ENCODE data around the gene CYREN.
"Not testable (repeated sequence)": the region's sequence is repeated elsewhere in the genome, so short reads cannot be mapped to it uniquely, and the experiment has no call there.

Gene CYREN

DNA sequence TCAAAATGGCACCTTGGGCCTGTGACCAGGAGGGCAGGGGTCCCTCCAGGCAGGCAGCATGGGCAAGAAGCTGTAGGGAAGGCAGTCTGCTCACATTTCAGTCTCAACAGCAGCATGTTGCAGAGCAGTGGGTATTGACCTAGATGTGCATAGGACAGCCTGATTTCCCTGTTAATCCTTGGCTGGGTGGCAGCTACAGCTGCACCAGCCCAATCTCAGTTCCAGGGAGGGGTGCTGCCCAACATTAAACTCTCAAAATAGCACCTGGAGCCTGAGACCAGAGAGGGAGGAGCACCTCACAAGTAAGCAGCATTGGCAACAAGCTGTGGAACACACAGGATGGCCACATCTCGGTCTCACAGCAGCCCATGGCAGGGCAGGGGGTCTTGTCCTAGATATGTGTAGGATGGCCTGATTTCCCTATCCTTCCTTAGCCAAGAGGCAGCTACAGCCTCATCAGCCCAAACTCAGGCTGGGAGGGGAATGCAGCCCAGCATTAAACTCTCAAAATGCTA is 12.3 kb downstream of the CYREN start:
- DNase-seq, result no peak

DNA sequence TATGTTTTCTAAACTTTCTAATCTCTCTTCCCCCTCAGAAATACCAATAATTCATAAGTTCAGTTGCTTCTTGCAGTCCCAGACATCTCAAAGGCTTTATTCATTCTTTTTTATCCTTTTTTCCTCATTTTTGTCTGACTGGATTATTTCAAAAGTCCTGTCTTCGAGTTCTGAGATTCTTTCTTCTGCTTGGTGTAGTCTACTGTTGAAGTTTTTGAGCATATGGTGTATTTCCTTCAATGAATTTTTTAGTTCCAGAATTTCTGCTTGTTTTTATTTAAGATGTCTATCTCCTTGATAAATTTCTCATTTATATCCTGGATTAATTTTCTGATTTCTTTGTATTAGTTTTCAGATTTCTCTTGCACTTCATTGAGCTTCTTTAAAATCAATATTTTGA is 14.2 kb downstream of the CYREN start:
- no peak for DNase-seq

DNA sequence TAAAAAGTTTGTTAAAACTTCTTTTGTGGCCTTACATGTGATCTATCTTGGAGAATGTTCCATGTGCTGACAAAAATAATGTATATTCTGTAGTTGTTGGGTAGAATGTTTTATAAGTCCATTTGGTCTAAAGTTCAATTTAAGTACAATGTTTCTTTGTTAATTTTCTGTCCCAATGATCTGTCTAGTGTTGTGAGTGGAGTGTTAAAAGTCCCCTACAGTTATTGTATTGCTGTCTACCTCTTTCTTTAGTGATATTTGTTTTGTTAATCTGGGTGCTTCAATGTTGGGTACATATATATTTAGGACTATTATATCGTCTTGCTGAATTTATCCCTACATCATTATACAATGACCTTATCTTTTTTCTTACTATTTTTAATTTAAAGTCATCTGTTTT is 15.8 kb downstream of the CYREN start:
- DNase-seq, result no peak

DNA sequence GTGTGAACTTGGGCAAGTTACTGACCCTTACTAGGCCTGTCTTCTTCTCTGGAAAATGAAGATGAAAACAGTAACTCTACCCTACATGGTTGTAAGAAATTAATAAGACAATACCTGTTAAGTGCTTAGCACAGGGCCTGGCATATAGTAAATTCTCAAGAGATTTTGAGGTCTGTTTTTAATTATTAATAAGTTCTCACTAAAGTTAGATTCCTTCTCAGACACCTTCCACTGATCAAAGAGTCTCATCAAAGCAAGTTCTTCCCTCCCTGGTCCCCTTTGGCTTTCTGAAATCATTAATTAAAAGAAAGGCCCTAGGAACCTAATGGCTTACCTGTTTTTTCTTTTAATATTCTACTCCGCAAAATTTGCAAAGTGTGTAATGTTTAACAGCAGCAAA is 18.1 kb downstream of the CYREN start:
- DNase-seq, result no peak

DNA sequence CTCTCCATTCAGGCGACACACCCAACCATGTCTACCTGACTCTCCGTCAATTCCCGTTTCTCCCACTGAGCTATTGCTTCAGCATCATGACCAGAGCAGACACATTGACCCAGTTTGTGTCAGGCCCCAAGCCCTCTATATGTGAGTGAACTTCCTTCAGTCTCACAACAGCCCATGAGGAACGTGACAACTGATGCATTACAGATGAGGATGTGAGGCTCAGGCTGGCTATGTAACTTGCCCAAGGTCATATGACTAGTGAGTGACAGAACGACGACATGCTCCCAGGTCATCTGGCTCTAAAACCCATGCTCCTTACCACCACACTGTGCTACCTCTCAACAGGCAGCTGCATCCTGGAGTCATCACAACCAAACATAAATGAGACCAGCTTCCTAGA is 19.0 kb downstream of the CYREN start:
- DNase-seq, result no peak

DNA sequence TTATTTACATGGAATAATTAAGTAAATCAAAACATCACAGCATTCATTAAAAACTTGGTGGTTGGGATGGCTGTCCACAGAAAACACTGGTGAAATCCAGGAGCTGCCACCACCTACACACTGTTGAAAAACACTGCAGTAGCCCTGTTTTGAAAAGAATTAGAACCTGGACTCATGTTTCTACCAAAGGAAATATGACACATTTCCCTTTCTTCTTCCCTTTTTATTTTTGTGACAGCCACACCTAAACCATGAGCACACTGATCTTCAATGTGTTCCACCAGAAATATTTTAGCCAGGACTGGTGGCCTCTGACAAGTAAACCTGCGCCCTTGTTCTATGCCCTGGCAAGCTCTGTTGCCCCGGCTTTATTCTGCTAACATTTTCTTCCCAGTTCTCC is 19.4 kb downstream of the CYREN start:
- no peak for DNase-seq

DNA sequence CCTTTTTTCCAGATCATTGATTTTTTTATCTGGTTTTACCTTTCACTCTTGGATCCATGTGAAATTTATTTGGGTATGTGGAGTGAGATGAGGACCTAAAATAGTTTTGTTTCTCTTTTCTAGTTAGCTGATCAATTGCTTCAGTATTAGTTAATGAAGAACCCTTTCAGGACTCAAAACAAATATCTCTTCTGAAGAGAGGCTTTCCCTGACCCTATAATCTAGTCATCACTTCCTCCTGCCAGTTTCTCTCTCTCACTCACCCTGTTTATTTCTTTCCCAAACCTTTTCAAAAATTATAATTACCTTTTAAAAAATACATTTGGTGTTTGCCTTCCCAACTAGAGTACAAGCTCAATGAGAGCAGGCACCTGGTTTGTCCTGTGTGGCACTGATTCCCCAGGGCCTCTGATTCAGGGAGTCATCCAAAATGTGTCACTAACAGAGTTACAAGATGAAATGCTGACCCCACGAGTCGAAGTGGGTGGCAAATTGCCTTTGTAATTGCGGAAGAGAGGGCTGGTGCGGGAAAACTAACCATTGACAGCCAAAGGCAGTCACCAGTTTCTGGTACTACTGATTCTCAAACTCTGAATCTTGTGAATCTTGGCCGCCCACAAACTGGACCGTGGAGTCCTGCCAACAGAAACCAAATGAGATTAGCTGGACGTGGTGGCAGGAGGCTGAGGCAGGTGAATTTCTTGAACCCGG is 20.3 kb downstream of the CYREN start:
- no peak for DNase-seq

DNA sequence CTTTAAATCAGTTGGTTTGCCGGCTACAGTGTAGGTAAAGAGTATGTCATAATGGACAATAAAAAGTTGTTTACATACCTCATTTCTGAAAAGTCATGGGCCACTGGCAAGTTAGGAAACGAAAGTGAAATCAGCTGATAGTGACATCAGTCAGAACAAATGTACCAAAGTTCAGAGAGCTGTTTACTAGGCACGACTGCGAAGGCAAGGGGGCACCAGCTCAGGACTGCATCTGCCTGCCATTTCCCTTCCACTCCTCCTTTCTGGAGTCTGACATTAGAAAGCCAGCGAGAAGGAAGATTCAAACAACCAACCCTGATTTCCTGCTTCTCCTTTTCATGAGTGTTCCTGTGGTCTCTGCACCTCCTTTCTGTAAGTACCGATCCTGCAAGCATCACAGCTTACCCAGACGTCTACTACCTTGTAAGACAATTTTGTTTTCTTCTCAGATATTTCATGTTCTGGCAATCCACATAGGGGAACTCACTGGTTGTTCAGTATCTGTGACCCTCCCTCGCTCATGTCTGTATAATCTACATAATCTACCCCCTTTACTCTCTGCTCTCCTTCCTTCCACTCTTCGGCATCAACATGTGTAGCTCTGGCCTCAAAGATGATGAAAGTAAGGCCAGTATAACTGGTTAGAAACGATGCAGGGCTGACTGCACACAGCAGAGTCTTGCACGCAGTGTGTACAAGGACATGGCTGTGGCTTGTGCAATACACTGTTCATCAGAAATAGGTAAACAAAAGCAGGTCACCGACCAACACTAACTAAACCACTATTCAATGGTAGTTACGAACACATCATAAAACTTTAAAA is 22.4 kb downstream of the CYREN start, which contains the start of gene TMEM140:
TSS of gene TMEM140 (plus strand) at position 174 of the 823 bp plus-strand sequence. CDS start 16,370 bp downstream, outside the sequence.
- no peak for DNase-seq

DNA sequence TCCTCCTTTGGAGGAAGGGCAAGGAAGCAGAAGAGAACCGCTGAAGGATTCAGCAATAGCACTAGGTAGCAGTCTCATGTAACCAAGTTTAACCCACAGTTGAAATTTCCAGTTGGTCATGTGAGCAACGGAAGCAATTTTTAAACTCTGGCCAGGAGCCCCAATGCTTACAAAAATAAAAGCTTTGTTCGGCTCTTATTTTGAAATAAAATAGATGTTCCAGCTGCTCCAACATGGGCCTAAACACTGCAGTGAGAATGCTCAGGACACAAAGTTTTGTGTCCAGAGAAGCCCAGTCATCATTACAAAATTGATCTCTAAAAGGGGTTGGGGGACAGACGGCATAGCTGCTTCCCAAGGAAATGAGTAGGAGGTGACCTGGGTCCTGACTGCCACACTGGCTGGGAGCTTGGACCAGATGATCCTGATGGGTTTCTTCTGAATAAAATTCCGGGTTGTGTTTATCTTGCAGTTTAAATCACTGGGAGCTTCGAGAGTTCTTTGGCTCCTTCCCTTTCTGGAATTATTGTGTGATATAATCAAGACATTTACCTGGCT is 23.1 kb downstream of the CYREN start:
- DNase-seq, result no peak

DNA sequence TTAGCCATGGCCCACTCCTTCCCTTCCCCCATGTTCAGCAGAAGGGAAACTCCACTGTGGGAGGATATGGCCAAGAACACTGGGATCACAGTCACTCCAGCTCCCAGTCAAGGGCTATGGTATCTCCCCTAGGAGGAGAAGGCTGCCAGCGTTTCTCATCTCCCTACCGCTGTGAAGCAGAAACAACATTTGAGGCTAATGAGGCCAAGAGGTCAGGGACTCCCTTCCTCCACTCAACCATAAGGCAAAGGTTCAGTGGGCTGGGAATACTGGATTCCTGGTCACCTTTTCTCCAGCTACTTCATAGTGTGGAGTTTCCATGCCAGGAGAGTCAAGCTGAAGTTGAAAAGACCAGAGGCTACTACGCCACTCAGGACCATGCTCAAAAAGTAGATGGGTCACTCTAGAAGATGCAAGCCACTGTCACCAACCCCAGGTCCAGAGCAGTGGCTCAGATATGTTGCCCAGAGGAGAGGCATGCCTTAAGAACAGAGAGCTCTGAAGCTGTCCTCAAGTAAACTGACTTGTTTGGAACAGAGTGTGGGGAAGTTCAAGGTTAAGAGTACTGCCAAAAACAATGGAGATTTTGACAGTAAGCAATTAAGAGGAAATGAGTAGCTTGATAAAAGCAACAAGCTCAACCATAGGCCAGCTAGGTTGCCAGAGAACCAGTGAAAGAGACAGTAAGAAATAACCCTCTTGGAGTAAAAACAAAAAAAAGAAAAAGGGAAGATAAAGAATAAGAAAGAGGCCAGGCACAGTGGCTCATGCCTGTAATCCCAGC is 26.4 kb downstream of the CYREN start:
- DNase-seq, result no peak

DNA sequence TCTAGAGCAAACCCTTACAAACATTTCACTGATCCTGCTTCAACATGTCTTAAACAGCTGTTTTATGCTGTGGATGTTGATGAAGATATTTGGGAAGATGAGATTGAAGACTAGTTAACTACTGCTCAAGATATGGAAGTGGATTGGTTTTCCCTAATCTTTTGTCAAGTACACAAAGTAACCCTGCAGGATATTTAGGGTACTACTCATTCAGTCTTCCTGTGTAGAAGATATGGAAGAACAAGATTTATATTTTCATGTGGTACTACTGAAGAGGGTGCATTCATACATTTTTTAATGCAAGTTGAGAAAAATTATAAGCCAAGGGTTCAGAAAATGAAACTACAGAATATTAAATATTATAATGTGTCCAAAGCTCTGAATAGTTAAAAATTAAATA is 40.9 kb downstream of the CYREN start:
- no peak for DNase-seq

DNA sequence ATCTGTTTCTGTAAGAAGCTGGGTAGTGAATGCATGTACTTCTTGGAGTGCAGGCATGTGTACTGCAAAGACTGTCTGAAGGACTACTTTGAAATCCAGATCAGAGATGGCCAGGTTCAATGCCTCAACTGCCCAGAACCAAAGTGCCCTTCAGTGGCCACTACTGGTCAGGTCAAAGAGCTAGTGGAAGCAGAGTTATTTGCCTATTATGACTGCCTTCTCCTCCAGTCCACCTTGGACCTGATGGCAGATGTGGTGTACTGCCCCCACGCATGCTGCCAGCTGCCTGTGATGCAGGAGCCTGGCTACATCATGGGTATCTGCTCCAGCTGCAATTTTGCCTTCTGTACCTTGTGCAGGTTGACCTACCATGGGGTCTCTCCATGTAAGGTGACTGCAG is 41.6 kb downstream of the CYREN start:
- no peak for DNase-seq

DNA sequence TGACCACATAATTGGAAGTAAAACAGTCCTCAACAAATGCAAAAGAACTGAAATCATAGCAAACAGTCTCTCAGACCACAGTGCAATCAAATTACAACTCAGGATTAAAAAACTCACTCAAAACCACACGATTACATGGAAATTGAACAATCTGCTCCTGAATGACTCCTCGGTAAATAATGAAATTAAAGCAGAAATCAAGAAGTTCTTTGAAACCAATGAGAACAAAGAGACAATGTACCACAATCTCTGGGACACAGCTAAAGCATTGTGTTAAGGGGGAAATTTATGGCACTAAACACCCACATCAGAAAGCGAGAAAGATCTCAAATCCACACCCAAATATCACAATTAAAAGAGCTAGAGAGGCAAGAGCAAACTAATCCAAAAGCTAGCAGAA is 45.9 kb downstream of the CYREN start:
- not testable (repeated sequence) for DNase-seq

DNA sequence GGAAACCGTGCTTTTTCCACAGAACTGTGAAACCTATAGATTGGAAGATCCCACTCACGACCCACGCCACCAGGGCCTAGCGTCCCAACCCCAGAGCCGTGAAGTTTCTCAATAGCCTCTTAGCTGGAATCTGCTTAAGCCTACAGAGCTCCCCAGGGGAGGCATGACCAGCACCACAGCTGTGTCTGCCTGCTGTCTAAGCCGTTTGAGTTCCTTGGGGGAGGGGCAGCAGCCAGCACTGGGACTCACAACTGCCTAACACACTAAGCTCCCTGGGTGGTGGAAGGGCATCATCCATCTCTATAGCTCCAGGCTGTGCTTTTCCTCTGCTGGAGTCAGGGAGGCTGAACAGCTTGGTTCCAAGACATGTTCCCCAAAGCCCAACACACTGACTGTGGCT is 48.6 kb downstream of the CYREN start:
- DNase-seq, result no peak

DNA sequence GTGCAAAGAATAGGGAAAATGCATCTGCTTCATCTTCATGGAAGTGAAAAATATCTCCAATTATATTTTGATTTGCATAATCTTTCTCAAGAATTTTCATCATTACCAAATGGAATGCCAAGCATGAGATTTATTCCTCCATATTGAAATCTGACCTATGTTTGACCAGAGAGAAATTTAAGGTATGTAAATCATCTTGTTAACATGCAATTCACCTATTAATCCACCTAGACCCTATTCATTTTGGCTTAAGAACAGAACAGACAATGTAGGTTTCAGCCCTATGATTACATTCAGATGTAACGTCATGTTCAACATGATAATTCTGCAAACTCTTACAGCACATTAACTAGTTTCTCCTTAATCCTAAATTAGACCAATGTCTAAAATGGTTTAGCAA is 53.4 kb downstream of the CYREN start:
- no peak for DNase-seq
